H1 (cell line): ENCODE results near the gene TMUB1. TPM values are rescaled to one million over a fixed set of nuclear protein-coding genes. Genes with fewer than 3 reads are reported as not detected.

Experiments
- CTCF ChIA-PET: fragments of 300-600 bp; sonication (Branson Sonifier 250); formaldehyde crosslinking; loops from one replicate; lab custom pipeline; 2021; ENCODE audit not compliant: partially characterized antibody; lab: Charles Lee
- POLR2A ChIA-PET: fragments of 300-600 bp; sonication (Branson Sonifier 250); formaldehyde crosslinking; loops from one replicate; lab custom pipeline; 2021; ENCODE audit warnings: inconsistent platforms; ENCODE audit not compliant: partially characterized antibody; lab: Charles Lee
- DNase-seq, 2 experiments: peaks; one replicate each; pipeline versions ENCODE4 v3.0.0 to v3.0.0-alpha.2; 2010 to 2022; ENCODE audit warnings: low spot score in 2 of 2, low read depth in 1 of 2, mixed read lengths in 1 of 2
- FAIRE-seq: peaks from 2 replicates; lab custom pipeline; 2011; peaks lifted over from hg19 to GRCh38; lab: Jason Lieb, UNC
- H2AFZ ChIP-seq: 2 replicates; pipeline ENCODE4 v1.8.1; 2012; ENCODE audit warnings: low read length, inconsistent platforms
- H2AK5ac ChIP-seq: 2 replicates; pipeline ENCODE4 v1.6.1; 2013; ENCODE audit warnings: low read depth, low read length
- H2BK120ac ChIP-seq: replicated peaks from 2 replicates; pipeline ENCODE3; 2013; ENCODE audit warnings: low read depth, low read length, inconsistent platforms
- H2BK12ac ChIP-seq: 2 replicates; pipeline ENCODE4 v1.6.1; 2013; ENCODE audit warnings: low read depth, low read length
- H2BK15ac ChIP-seq: 2 replicates; pipeline ENCODE4 v1.6.1; 2013; ENCODE audit warnings: low read length
- H2BK20ac ChIP-seq: 2 replicates; pipeline ENCODE4 v1.6.1; 2013; ENCODE audit warnings: low read length
- H2BK5ac ChIP-seq: 2 replicates; pipeline ENCODE4 v1.6.1; 2013; ENCODE audit warnings: low read depth, low read length
- H3K14ac ChIP-seq: 2 replicates; pipeline ENCODE4 v1.6.1; 2013; ENCODE audit warnings: inconsistent platforms; ENCODE audit not compliant: insufficient read length
- H3K18ac ChIP-seq: 2 replicates; pipeline ENCODE4 v1.6.1; 2013; ENCODE audit warnings: low read length; ENCODE audit errors: extremely low read depth
- H3K23ac ChIP-seq: 2 replicates; pipeline ENCODE4 v1.6.1; 2013; ENCODE audit warnings: inconsistent platforms; ENCODE audit not compliant: insufficient read length
- H3K23me2 ChIP-seq: 2 replicates; pipeline ENCODE4 v1.6.1; 2013; ENCODE audit warnings: low read depth, low read length
- H3K27ac ChIP-seq: 2 replicates; pipeline ENCODE4 v1.6.1; 2011; ENCODE audit warnings: low read depth, low read length, inconsistent platforms
- H3K27me3 ChIP-seq, 4 experiments: replicated peaks in 1 of 4; 1 replicate in 1 of 4; 2 replicates in 3 of 4; pipeline versions ENCODE4 v1.6.1 to v1.8.1; 2011 to 2013; ENCODE audit warnings: low read length in 3 of 4, mild to moderate bottlenecking in 3 of 4, inconsistent platforms in 2 of 4, mixed read lengths in 2 of 4, moderate library complexity in 1 of 4; ENCODE audit not compliant: control insufficient read depth in 3 of 4, insufficient read depth in 3 of 4; ENCODE audit errors: extremely low read depth in 1 of 4
- H3K36me3 ChIP-seq, 4 experiments: 2 replicates each; pipeline versions ENCODE4 v1.6.1 to v1.8.1; 2011 to 2013; ENCODE audit warnings: mild to moderate bottlenecking in 4 of 4, low read length in 3 of 4, moderate library complexity in 2 of 4, control low read depth in 1 of 4, inconsistent platforms in 1 of 4; ENCODE audit not compliant: insufficient read depth in 4 of 4, control insufficient read depth in 2 of 4
- H3K4ac ChIP-seq: replicated peaks from 2 replicates; pipeline ENCODE3; 2013; ENCODE audit warnings: low read length, low read depth, mixed read lengths, inconsistent platforms; ENCODE audit not compliant: insufficient read length
- H3K4me1 ChIP-seq, 4 experiments: replicated peaks in 1 of 4; 1 replicate in 1 of 4; 2 replicates in 3 of 4; pipeline versions ENCODE4 v1.6.1 to v1.8.1; 2011 to 2013; ENCODE audit warnings: low read length in 3 of 4, inconsistent platforms in 2 of 4, mixed read lengths in 1 of 4; ENCODE audit not compliant: insufficient read depth in 4 of 4, control insufficient read depth in 3 of 4
- H3K4me2 ChIP-seq, 2 experiments: 2 replicates each; pipeline versions ENCODE4 v1.6.1 to v1.8.1; 2011 to 2013; ENCODE audit warnings: low read depth in 2 of 2, low read length in 2 of 2, control low read depth in 1 of 2, inconsistent platforms in 1 of 2, mild to moderate bottlenecking in 1 of 2; ENCODE audit not compliant: insufficient read depth in 1 of 2
- H3K4me3 ChIP-seq, 4 experiments: fragments of 200-600, 300-600 bp in 1 of 4; sonication (generic), shearing (Covaris generic), sonication (Bioruptor Twin) in 1 of 4; 2 replicates each; pipeline versions ENCODE4 v1.5.1 to v1.8.1; 2011 to 2016; ENCODE audit warnings: low read length in 4 of 4, low read depth in 3 of 4, control low read depth in 2 of 4, inconsistent platforms in 2 of 4, mild to moderate bottlenecking in 2 of 4, mixed read lengths in 1 of 4, moderate library complexity in 1 of 4; ENCODE audit not compliant: insufficient read depth in 2 of 4; ENCODE audit errors: extremely low read depth in 1 of 4
- H3K56ac ChIP-seq: replicated peaks from 2 replicates; pipeline ENCODE3; 2013; ENCODE audit warnings: low read depth, mild to moderate bottlenecking, mixed read lengths, low read length, inconsistent platforms; ENCODE audit not compliant: insufficient read length
- H3K79me1 ChIP-seq: 2 replicates; pipeline ENCODE4 v1.6.1; 2013; ENCODE audit warnings: low read depth, low read length, control low read depth
- H3K79me2 ChIP-seq, 2 experiments: 2 replicates each; pipeline versions ENCODE4 v1.6.1 to v1.8.1; 2012 to 2013; ENCODE audit warnings: low read length in 2 of 2, mild to moderate bottlenecking in 2 of 2, inconsistent platforms in 1 of 2; ENCODE audit not compliant: insufficient read depth in 2 of 2, control insufficient read depth in 1 of 2
- H3K9ac ChIP-seq, 4 experiments: replicated peaks in 1 of 4; 1 replicate in 1 of 4; 2 replicates in 3 of 4; pipeline versions ENCODE4 v1.6.1 to v1.8.1; 2011 to 2013; ENCODE audit warnings: low read depth in 3 of 4, low read length in 3 of 4, control low read depth in 2 of 4, mild to moderate bottlenecking in 2 of 4, moderate library complexity in 2 of 4, inconsistent platforms in 1 of 4; ENCODE audit errors: extremely low read depth in 1 of 4
- H3K9me3 ChIP-seq, 2 experiments: 2 replicates each; pipeline versions ENCODE4 v1.6.1 to v1.8.1; 2012 to 2013; ENCODE audit warnings: mild to moderate bottlenecking in 2 of 2, moderate library complexity in 2 of 2, control low read depth in 1 of 2, inconsistent platforms in 1 of 2, low read depth in 1 of 2, low read length in 1 of 2, mixed read lengths in 1 of 2; ENCODE audit not compliant: insufficient read depth in 2 of 2
- H4K20me1 ChIP-seq, 2 experiments: replicated peaks in 1 of 2; 2 replicates each; pipeline versions ENCODE3 to v1.8.1; 2011 to 2013; ENCODE audit warnings: inconsistent platforms in 2 of 2, low read length in 2 of 2, mild to moderate bottlenecking in 1 of 2; ENCODE audit not compliant: insufficient read depth in 2 of 2, control insufficient read depth in 1 of 2
- H4K5ac ChIP-seq: 2 replicates; pipeline ENCODE4 v1.6.1; 2013; ENCODE audit warnings: low read length, low read depth, mixed read lengths, inconsistent platforms; ENCODE audit not compliant: insufficient read length
- H4K8ac ChIP-seq: 2 replicates; pipeline ENCODE4 v1.8.0; 2013; ENCODE audit warnings: mild to moderate bottlenecking, moderate library complexity, low read length, inconsistent platforms; ENCODE audit not compliant: insufficient read depth; ENCODE audit errors: extremely low read depth
- H4K91ac ChIP-seq: replicated peaks from 2 replicates; pipeline ENCODE3; 2013; ENCODE audit warnings: low read length, mixed read lengths, inconsistent platforms; ENCODE audit not compliant: insufficient read length
- ASH2L ChIP-seq: fragments of 200-600, 300-600 bp; sonication (generic); IDR thresholded peaks from one replicate; pipeline ENCODE4 v1.7.1; 2017; ENCODE audit warnings: low read length
- BACH1 ChIP-seq: IDR thresholded peaks from 2 replicates; pipeline ENCODE4 v1.6.1; 2012; ENCODE audit warnings: low read length, improper control_type of control experiment
- CBX8 ChIP-seq: fragments of 300-800, 300-1000 bp; sonication (generic); IDR thresholded peaks from 2 replicates; pipeline ENCODE4 v1.7.1; 2016; ENCODE audit warnings: low read depth, low read length, borderline replicate concordance
- E2F6 ChIP-seq: IDR thresholded peaks from 2 replicates; pipeline ENCODE4 v1.6.1; 2012; ENCODE audit warnings: inconsistent platforms
- HDAC2 ChIP-seq, 2 experiments: fragments of 300-600 bp in 1 of 2; sonication (generic) in 1 of 2; IDR thresholded peaks; 2 replicates each; pipeline ENCODE4 v1.6.1; 2011 to 2012; ENCODE audit warnings: low read depth in 2 of 2, low read length in 2 of 2, mild to moderate bottlenecking in 2 of 2, moderate library complexity in 2 of 2, borderline replicate concordance in 1 of 2, inconsistent platforms in 1 of 2
- HDAC6 ChIP-seq: IDR thresholded peaks from one replicate; pipeline ENCODE4 v1.7.1; 2012; ENCODE audit warnings: low read depth, mild to moderate bottlenecking, inconsistent platforms, low read length, moderate library complexity
- POLR2A ChIP-seq, 2 experiments: IDR thresholded peaks; 1 replicate in 1 of 2; 2 replicates in 1 of 2; pipeline ENCODE4 v1.6.1; 2011; ENCODE audit warnings: low read depth in 2 of 2, low read length in 2 of 2, mild to moderate bottlenecking in 2 of 2; ENCODE audit errors: control extremely low read depth in 1 of 2
- POU5F1 ChIP-seq: IDR thresholded peaks from 2 replicates; pipeline ENCODE4 v1.6.1; 2011; ENCODE audit warnings: low read depth, mild to moderate bottlenecking, low read length, moderate library complexity
- TAF7 ChIP-seq: optimal IDR thresholded peaks from 2 replicates; pipeline ENCODE3; 2011; ENCODE audit warnings: low read depth, mild to moderate bottlenecking, inconsistent platforms, low read length, moderate library complexity, borderline replicate concordance
- YY1 ChIP-seq: IDR thresholded peaks from 2 replicates; pipeline ENCODE4 v1.6.1; 2011; ENCODE audit warnings: low read depth, mild to moderate bottlenecking, low read length
- WGBS, 2 experiments: shearing (Covaris generic) in 1 of 2; methylation state at CpG; one replicate each; pipeline versions ENCODE4 v1.1.6 to v1.1.7; 2013 to 2015; ENCODE audit warnings: low lambda C conversion rate in 2 of 2, mixed read lengths in 2 of 2, inconsistent platforms in 1 of 2, low coverage in 1 of 2, missing lambda C conversion rate in 1 of 2; ENCODE audit not compliant: insufficient replicate concordance in 2 of 2, insufficient coverage in 1 of 2, insufficient read length in 1 of 2; ENCODE audit errors: extremely low coverage in 1 of 2, missing lambda C conversion rate in 1 of 2; 5-methylcytosine and 5-hydroxymethylcytosine counted together
- polyA plus RNA-seq, 7 experiments: library from polyadenylated mRNA; depleted of rRNA in 3 of 7; stranded (reverse) in 5 of 7; unstranded in 2 of 7; fragments of >200 nt in 5 of 7; fragments of 200-250 nt in 2 of 7; gene quantifications; 1 replicate in 5 of 7; 2 replicates in 1 of 7; 4 replicates in 1 of 7; pipeline versions ENCODE4 v1.2.1 to v1.2.3, GENCODE V29; 2011 to 2013; ENCODE audit warnings: missing spikeins in 2 of 7, mixed read lengths in 2 of 7
- total RNA-seq: library from RNA; stranded (reverse); fragmentation: NEBNext Ultra II Directional; extraction: Animal tissue kit (Norgen Biotek cat#: 25700); gene quantifications from 2 replicates; pipeline ENCODE4 v1.2.1, GENCODE V29; 2021
- TF ChIP-seq, protein P1 (sequence below): IDR thresholded peaks from 2 replicates; pipeline ENCODE4 v1.6.1; 2011; ENCODE audit warnings: low read depth, mild to moderate bottlenecking, low read length; ENCODE audit not compliant: insufficient read depth
- TF ChIP-seq, protein P2 (sequence below): IDR thresholded peaks from 2 replicates; pipeline ENCODE4 v1.6.1; 2012; ENCODE audit warnings: inconsistent platforms

TMUB1 gene
- total and polyA plus RNA-seq, 2 of the 8 experiments (the other 6 are each of a cell fraction or from before 2014, with no cell fraction given), result 41.4 to 56.2 TPM

DNA sequence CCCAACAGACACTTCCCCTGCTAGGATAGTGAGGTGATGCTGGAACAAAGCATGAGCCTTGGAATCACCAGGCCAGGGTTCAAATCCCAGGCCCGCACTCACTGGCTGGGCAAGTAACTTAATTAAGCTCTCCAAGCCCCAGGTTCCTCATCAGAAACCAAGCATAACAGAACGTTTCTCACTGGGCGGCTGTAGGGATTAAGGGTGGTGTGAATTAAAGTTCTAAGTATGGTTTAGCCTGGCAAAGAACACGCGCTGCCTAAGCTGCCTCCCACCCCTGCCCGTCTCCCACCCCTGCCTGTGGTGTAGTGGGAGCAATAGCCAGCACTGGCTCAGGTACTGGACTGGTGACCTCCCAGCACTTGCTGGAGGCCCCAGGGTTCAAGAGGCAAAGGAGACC, 18.3 kb downstream of the TMUB1 start:
- Histone ChIP-seq H2BK20ac (no peak overlapping the region), H3K79me2 (peaks cover 0 to 8% of the 10 kb centered on the region in 2 experiments; a peak in 1 of 4 replicates), H3K4me3 (no peak overlapping the region), H3K23me2 (peaks cover 19% of the 10 kb centered on the region; the same call in 1 of the 2 replicates), H3K27me3 (no peaks in the 10 kb centered on the region), H3K79me1 (peaks cover 6% of the 10 kb centered on the region; the same call in 1 of the 2 replicates), H3K36me3 (peaks cover 9 to 42% (median 26%) of the 10 kb centered on the region in 4 experiments), H2BK15ac (no peak overlapping the region), H3K14ac (no peak overlapping the region), H3K9ac (no peak overlapping the region), H2BK5ac (no peak overlapping the region), H3K23ac (no peak overlapping the region), H2BK12ac (no peak overlapping the region), H2AFZ (no peak overlapping the region), H2AK5ac (no peak overlapping the region), H2BK120ac (no peak overlapping the region), H3K18ac (no peak overlapping the region), H3K9me3 (no peaks in the 10 kb centered on the region), H3K4ac (no peak overlapping the region), H4K5ac (no peak overlapping the region), H3K4me2 (no peak overlapping the region), H4K20me1 (peaks cover 5 to 9% of the 10 kb centered on the region in 2 experiments), H3K27ac (no peak overlapping the region), H4K8ac (no peak overlapping the region), H4K91ac (no peak overlapping the region), H3K4me1 (peaks cover 6 to 29% (median 24%) of the 10 kb centered on the region in 4 experiments), H3K56ac (no peak overlapping the region)
- no peak for FAIRE-seq
- DNase-seq, result no peak
- ChIA-PET CTCF (interaction anchor here (6.5 to 9.0 kb wide), 2 partner anchors 13 to 46 kb away, joined by 36 to 81 read pairs; no protein-coding TSS in a partner anchor), POLR2A (interaction anchor here (7.9 kb wide), 1 partner anchor 13 kb away, joined by 77 read pairs; no protein-coding TSS in a partner anchor)
- TF ChIP-seq HDAC2 (IDR thresholded peaks at IDR 0.05; ENCODE audit: borderline replicate concordance in 1 of 2, low read depth in 2 of 2, low read length in 2 of 2) (no peak), BACH1 (no peak), TAF7 (no peak), ASH2L (no peak), CBX8 (no peak), POLR2A (IDR thresholded peaks at IDR 0.05; ENCODE audit: control extremely low read depth in 1 of 2, low read depth in 2 of 2, low read length in 2 of 2) (no peak), HDAC6 (no peak), YY1 (no peak), E2F6 (no peak), POU5F1 (no peak)
- TF ChIP-seq, protein P1, sequence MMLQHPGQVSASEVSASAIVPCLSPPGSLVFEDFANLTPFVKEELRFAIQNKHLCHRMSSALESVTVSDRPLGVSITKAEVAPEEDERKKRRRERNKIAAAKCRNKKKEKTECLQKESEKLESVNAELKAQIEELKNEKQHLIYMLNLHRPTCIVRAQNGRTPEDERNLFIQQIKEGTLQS, result no peak
- TF ChIP-seq, protein P2, sequence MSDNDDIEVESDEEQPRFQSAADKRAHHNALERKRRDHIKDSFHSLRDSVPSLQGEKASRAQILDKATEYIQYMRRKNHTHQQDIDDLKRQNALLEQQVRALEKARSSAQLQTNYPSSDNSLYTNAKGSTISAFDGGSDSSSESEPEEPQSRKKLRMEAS, result no peak
- WGBS, 2 experiments, result 87% methylated on average over 6 of the region's 6 CpGs; no CpG with 5 or more reads in 1 of the 2 experiments
